Measurements from ENCODE around the gene CHAC2.
"Not testable (repeated sequence)": the region's sequence is repeated elsewhere in the genome, so short reads cannot be mapped to it uniquely, and the experiment has no call there.

The CHAC2 gene

GRCh38 chr2:53767405-53768241 lies at the start of gene CHAC2:
CHAC2 (plus strand) TSS chr2:53767804; CDS start chr2:53767887, 83 bp downstream.
- TF ChIP-seq CTCF (IDR thresholded peaks at IDR 0.05; ENCODE audit: control insufficient read depth, insufficient read depth, low read depth, low read length, missing control alignments): peak; percentile 50
- no peak for DNase-seq (ENCODE audit: low read depth)
- H3K4me3 ChIP-seq (ENCODE audit: control insufficient read depth, low read depth, low read length): peak within 1 kb of the TSS; percentile 100

- not testable (repeated sequence) for DNase-seq (ENCODE audit: low read depth); H3K4me3 ChIP-seq (ENCODE audit: control insufficient read depth, low read depth, low read length)
Observed at GRCh38 chr2:53720944-53721343, 46.7 kb upstream of the CHAC2 start.

- H3K4me3 ChIP-seq (ENCODE audit: control insufficient read depth, low read depth, low read length): no peak overlapping the region
- peak; percentile 55 for DNase-seq (ENCODE audit: low read depth)
- TF ChIP-seq CTCF (IDR thresholded peaks at IDR 0.05; ENCODE audit: control insufficient read depth, insufficient read depth, low read depth, low read length, missing control alignments): no peak
Observed at GRCh38 chr2:53724536-53724935, 43.1 kb upstream of the CHAC2 start.

GRCh38 chr2:53725662-53726061 lies 41.9 kb upstream of the CHAC2 start:
- no peak overlapping the region for H3K4me3 ChIP-seq (ENCODE audit: control insufficient read depth, low read depth, low read length)
- no peak for DNase-seq (ENCODE audit: low read depth)
- no peak for TF ChIP-seq CTCF (IDR thresholded peaks at IDR 0.05; ENCODE audit: control insufficient read depth, insufficient read depth, low read depth, low read length, missing control alignments)

- H3K4me3 ChIP-seq (ENCODE audit: control insufficient read depth, low read depth, low read length): no peak overlapping the region
- no peak for DNase-seq (ENCODE audit: low read depth)
- no peak for TF ChIP-seq CTCF (IDR thresholded peaks at IDR 0.05; ENCODE audit: control insufficient read depth, insufficient read depth, low read depth, low read length, missing control alignments)
Observed at GRCh38 chr2:53727921-53728320, 39.7 kb upstream of the CHAC2 start.

GRCh38 chr2:53729143-53729762 lies 38.4 kb upstream of the CHAC2 start:
- no peak overlapping the region for H3K4me3 ChIP-seq (ENCODE audit: control insufficient read depth, low read depth, low read length)
- DNase-seq (ENCODE audit: low read depth): no peak
- TF ChIP-seq CTCF (IDR thresholded peaks at IDR 0.05; ENCODE audit: control insufficient read depth, insufficient read depth, low read depth, low read length, missing control alignments): no peak

GRCh38 chr2:53737091-53737490 lies 30.5 kb upstream of the CHAC2 start:
- DNase-seq (ENCODE audit: low read depth): no peak
- no peak overlapping the region for H3K4me3 ChIP-seq (ENCODE audit: control insufficient read depth, low read depth, low read length)
- no peak for TF ChIP-seq CTCF (IDR thresholded peaks at IDR 0.05; ENCODE audit: control insufficient read depth, insufficient read depth, low read depth, low read length, missing control alignments)
